Astrocyte of the cerebellum (primary cell): ENCODE measurements around the gene FAM83E.

Experiments
- DNase-seq: peaks from one replicate; pipeline ENCODE4 v3.0.0-alpha.2; 2011; ENCODE audit warnings: low read depth
- H3K4me3 ChIP-seq: 2 replicates; pipeline ENCODE4 v1.5.1; 2011; ENCODE audit warnings: mild to moderate bottlenecking, low read depth, low read length, moderate library complexity
- CTCF ChIP-seq: IDR thresholded peaks from 2 replicates; pipeline ENCODE4 v1.5.1; 2012; ENCODE audit warnings: low read length, low read depth, moderate library complexity, mild to moderate bottlenecking; ENCODE audit errors: missing control alignments
- in situ Hi-C: cut with HindIII; loops from 2 replicates; pipeline ENCODE4 v1.10.0; 2017; ENCODE audit warnings: low sequenced_read_pairs

FAM83E gene

GRCh38 chr19:48623556-48624066 lies 8.7 kb upstream of the FAM83E start:
- DNase-seq = no peak
- TF ChIP-seq CTCF = no peak
- in situ Hi-C loops = no loop called here
- peak overlapping the region; percentile 58 for H3K4me3 ChIP-seq

DNA sequence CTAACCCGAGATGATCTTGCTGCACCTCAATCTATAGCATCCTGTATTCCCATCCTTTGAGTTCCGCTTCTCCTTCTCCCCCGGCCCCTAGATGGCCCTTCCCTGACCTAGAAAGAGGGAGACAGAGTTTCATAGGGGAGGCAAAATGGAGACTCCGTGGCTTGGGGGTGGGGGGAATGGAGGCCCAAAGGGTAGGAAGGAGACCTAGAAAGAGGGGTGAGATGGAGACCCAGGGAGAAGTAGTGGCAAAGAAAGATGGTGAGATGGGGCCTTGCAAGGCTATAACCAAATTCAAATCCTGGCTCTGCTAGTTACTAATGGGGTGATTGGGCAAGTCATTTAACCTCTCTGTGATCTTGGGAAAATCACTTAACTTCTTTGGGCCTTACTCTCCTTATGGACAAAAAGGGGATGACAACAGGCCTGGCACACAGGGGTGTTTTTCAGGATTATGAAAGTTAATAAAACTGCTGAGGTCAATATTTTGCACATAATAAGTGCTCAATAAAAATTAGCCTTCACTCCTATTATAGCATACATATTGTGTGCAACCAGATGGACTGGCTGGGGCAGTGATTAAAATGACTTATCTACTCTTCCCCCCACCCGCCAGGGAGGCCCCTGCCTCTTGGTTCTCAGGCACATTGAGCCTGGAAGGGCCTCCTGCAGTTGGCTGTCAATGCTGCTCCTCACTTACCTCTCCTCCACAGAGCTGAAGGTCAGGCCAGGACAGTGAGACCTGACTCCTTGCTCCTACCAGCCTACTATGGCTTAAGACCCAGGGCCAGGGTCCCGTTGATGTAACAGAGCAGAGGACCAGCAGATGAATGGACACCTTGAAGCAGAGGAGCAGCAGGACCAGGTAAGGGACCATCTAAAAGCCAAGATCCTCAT lies 5.1 kb upstream of the FAM83E start:
- peak overlapping the region; percentile 90 for H3K4me3 ChIP-seq
- no peak for TF ChIP-seq CTCF
- no peak for DNase-seq
- in situ Hi-C loops = no loop called here

- in situ Hi-C loops = no loop called here
- peak; percentile 99 for DNase-seq
- H3K4me3 ChIP-seq = peak within 1 kb of the TSS; percentile 90
- TF ChIP-seq CTCF = no peak
Measured at GRCh38 chr19:48618916-48619691, 4.2 kb upstream of the FAM83E start, which contains the start of the genes RPL18 and SPHK2. TSS of gene RPL18 (minus strand) at chr19:48619178. CDS start at chr19:48619143, 35 bp downstream. TSS of gene SPHK2 (plus strand) at chr19:48619506. CDS start at chr19:48620515, 1,009 bp downstream.

GRCh38 chr19:48618278-48618915 lies 3.5 kb upstream of the FAM83E start:
- H3K4me3 ChIP-seq = peak overlapping the region; percentile 90
- no peak for TF ChIP-seq CTCF
- no peak for DNase-seq
- in situ Hi-C loops = no loop called here

DNA sequence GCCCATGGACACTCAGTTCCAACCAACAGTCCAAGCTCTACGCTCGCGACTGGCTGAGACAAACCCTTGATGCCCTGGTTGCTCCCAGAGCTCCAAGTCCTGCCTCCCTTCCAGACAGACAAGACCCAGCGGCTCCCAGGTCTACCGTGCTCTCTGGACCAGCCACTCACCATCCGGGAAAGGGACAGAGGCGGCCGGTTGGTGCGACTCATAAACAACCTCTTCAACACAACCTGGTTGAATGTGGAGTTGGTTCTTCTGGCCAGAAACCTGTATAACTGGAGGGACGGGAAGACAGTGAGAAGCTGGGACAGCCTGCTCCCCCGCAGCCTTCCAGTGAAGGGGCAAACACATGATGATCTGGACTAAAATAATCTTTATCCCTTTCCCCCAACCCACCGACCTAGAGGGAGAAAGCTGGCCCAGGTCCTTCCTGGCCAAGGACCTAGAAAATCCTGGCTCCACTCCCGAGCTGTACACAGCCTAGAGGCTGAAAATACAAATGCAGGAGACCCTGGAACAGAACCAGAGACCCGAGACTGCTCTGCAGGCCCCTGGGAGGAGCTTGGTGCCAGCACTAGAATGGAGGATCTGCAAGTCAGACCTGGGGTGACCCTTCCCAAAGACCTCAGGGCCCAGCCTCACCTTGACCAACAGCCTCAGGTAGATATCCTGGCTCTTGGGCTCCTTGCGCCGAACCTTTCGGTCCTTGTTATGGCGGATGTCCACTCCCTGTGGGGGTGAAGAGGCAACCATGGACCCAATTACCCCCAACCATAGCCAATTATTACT lies 2.5 kb upstream of the FAM83E start:
- in situ Hi-C loops = no loop called here
- peak; percentile 12 for TF ChIP-seq CTCF
- H3K4me3 ChIP-seq = peak overlapping the region; percentile 90
- DNase-seq = peak; percentile 45
